ENCODE results near the gene TRAPPC5.

The TRAPPC5 gene

DNA sequence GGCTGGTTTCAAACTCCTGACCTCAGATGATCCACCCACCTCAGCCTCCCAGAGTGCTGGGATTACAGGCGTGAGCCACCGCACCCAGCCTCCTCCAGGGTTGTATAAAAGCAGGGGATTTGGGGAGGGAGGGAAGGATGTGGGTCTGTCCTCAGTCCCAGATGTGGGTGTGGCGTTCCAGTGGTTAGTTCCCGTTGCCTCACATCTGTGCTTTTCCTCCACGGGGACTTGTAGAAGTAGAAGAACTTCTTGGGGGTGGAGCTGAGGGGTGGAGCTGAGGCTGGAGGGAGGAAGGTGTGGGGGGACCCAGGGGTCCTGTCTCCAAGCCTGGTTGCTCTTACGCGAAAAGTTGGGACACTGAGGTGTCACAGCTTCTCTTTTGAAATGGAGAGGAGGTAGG, 4.3 kb upstream of the TRAPPC5 start:
- no peak for DNase-seq (ENCODE audit: low spot score)

DNA sequence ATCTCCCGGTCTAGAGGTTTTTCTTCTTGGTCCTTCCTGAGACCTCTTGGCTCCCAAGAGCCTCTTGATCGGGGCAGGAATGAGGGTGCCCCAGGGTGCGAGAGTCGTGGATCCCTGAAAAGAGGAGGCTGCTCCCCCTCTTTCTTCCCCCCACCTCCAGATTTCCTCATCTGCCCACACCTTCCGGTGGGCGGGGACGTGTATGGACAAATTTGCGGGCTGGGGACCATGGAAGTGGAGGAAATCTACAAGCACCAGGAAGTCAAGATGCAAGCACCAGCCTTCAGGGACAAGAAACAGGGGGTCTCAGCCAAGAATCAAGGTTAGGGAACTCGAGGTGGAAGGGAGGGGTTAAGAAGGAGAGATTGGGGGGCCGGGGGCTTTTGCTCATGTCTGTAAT, 3.8 kb upstream of the TRAPPC5 start, which contains the start of gene MCEMP1:
MCEMP1 (plus strand) TSS at position 237 of the 400 bp plus-strand sequence; CDS start at position 268, 31 bp downstream.
- no peak for DNase-seq (ENCODE audit: low spot score)

DNA sequence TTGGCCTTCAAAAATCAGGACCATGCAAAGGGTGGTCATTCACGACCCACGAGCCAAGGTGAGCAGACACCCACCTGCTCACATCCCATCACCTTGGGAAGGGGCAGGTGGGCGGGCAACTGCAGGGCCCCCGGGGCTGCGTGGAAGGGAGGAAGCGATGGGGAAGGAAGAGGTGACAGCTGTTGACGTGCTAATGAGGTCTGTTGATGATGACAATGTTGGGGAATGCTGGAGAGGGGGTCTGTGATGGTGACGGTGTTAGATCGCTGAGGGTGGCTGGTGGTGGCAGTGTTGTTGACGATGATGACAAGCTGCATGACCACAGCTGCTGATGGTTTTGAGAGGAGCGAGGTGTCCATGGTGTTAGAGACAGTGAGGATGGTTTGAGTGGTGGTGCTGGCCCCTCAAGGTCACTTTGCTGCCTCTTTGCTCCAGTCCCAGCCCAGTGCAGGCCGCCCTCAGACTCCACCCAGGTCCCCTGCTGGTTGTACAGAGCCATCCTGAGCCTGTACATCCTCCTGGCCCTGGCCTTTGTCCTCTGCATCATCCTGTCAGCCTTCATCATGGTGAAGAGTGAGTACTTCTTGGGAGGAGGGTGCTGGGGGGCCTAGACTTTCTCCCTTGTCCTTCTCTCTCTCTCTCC, 2.8 kb upstream of the TRAPPC5 start:
- peak; percentile 11 for DNase-seq (ENCODE audit: low spot score)

DNA sequence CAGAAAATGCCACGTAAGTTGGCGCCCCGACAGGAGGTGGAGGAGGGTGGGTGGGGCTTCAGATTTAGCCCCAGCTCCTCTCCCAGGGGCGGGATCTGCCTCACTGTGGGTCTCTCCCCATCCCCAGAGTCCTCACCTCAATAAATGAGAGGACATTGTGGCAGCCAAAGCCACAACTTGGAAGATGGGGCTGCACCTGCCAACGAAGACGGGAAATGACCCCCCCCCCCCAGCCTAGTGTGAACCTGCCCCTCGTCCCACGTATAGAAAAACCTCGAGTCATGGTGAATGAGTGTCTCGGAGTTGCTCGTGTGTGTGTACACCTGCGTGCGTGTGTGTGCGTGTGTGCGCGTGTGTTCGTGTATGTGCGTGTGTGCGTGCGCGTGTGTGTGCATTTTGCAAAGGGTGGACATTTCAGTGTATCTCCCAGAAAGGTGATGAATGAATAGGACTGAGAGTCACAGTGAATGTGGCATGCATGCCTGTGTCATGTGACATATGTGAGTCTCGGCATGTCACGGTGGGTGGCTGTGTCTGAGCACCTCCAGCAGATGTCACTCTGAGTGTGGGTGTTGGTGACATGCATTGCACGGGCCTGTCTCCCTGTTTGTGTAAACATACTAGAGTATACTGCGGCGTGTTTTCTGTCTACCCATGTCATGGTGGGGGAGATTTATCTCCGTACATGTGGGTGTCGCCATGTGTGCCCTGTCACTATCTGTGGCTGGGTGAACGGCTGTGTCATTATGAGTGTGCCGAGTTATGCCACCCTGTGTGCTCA, 1.5 kb upstream of the TRAPPC5 start:
- DNase-seq (ENCODE audit: low spot score), result peak; percentile 83

DNA sequence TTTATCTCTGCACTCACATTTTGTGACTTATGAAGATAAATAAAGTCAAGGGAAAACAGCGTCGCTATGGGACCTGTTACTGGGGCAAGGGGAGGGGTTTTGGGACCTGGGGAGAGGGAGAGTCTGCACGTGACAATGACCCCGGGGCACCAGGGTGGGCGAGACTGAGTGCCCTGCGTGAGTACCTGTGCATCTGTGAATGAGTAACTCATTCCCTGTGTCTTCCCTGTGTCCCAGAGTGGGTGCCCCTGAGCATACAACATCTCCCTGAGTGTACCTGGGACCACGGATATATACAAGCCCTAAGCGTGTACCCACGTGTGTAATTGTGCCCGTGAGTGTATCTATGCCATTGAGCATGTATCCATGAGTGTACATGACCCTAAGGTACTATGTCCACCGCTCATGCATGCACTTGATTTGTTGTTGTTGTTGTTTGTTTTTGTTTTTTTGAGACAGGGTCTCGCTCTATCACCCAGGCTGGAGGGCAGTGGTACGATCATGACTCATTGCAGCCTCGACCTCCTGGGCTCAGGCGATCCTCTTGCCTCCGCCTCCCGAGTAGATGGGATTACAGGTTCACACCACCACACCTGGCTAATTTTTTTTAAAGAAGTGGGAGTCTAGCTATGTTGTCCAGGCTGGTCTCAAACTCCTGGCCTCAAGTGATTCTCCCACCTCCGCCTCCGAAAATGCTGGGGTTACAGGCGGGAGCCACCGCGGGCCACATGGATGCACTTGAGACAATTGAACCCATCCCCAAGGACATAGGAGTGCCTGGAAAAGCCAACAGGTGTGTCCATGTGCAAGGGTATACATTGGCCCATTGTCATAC, 645 bp upstream of the TRAPPC5 start:
- no peak for DNase-seq (ENCODE audit: low spot score)

DNA sequence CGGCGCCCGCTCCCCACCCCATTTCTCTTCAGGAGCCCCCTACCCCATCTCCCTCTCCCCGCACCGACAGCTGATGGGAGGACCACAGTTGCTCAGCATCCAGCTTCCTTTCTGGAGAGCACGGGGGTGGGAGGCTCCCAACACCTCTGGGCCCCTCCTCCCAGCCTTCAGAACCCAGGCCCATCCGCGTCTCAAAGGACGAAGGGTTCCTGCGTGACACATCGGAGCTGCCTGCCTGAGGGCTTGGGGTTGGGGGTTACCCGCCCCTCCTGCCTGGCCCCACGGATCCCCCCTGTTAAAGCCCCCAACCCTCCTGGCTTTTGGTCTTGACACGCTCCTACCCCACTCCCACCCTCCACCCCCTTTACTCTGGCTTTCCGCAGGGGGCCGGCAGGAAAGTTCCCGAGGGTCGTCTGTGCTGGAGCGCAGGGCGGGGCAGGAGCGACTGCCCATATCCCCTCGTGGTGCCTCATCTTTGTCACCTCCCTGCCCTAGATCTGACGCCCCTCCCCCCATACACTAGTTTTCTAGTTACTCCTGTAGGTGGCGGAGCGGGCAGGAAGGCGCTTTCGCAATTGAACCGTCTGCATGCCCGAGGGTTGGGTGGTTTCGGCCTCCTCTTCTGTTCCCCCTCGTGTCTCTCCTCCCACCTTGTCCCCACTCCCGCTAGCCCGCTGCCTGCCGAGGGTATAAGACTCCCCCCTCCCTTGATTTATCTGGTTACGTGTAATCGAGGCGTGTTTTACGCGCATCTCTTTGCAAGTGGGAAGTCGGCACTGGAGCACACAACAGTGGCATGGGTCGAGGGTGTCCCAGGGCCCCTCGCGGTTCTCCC, 924 bp downstream of the TRAPPC5 start:
- DNase-seq (ENCODE audit: low spot score), result peak; percentile 60

DNA sequence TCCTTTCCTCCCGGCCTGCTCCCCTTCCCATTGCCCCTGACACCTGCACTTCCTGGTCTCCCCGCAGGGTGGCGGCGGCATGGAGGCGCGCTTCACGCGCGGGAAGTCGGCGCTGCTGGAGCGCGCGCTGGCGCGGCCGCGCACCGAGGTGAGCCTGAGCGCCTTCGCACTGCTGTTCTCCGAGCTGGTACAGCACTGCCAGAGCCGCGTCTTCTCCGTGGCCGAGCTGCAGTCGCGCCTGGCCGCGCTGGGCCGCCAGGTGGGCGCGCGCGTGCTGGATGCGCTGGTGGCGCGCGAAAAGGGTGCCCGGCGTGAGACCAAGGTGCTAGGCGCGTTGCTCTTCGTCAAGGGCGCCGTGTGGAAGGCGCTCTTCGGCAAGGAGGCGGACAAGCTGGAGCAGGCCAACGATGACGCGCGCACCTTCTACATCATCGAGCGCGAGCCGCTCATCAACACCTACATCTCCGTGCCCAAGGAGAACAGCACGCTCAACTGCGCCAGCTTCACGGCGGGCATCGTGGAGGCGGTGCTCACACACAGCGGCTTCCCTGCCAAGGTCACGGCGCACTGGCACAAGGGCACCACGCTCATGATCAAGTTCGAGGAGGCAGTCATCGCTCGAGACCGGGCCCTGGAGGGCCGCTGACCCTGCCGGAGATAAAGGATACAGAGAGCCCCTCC, 1.7 kb downstream of the TRAPPC5 start:
- DNase-seq (ENCODE audit: low spot score), result no peak

DNA sequence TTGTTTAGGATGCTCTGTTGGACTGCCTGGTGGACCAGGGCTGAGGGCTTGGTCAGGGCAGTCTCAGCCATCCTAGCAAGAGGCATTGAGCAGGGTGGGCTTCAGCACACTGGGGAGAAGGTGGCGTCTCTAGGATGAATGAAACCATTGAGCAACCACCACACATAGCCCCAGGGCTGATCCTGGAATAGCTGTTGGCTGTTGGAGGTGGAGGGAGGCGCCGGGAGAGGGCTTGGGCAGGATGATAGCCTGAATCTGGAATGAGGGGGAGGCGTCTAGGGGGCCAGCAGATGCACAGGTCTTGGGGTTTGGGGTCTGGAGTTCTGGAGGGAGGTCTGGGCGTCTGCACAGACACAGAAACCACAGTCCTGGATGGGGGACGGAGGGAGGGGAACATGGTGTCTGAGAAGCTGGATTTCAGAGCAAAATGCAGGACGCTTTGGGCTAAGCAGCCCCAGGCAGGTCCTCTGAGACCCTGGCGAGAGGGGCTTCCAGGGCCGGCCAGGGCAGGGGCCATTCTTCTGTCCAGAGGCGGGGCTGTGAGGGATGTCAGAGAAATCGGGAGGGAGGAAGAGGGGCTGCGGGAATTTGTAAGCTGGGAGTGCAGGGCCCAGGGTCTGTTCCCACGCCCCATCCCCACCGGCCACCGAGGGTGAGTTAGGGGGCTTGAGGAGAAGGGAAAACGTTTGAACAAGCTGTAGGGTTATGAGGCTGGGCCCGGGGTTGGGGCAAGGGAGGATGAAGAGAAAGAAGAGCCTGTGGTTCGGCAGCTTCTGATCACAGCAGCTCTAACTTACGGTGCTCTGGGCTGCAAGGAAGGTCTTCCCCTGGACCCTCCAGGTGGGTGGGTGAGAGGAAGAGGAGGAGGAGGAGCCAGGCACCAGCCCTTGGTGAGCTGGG, 5.2 kb downstream of the TRAPPC5 start:
- no peak for DNase-seq (ENCODE audit: low spot score)

DNA sequence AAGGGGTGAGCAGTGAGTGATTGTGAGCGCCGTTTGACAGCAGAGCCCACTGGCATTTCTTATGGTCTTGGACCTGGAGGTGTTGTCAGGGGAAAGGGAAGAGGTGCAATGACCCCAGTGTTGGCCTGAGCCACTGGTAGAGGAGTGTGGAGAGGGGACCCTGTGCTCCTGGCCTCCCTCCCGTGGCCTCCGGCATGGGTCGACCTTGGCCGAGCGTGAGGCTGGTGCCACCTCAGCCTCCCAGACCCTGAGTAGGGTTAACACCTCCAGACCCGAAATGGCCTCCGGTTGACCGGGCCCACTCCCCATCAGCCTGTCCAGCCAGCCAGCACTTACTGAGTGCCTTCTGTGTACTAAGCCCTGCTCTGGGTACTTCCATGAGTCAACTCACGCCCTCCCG, 6.5 kb downstream of the TRAPPC5 start:
- DNase-seq (ENCODE audit: low spot score), result no peak

DNA sequence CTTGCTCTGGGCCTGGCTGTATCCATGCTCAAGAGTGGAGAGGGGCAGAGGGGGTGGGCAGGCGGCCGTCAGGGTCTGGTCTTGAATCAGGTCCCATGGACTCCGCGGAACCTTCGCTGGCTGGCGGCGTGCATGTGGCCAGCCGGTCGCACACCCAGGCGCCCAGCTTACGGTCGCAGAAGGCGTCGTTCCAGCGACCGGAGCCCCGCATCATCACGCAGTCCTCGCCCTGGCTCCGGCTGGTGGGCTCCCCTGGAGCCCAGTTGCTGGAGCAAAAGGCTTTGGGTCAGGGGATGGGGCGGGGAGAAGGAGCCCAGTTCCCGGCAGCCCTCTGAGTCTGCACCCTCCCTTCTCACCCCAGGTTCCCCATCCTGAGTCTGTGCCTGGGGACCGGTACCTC, 8.5 kb downstream of the TRAPPC5 start:
- DNase-seq (ENCODE audit: low spot score), result no peak

DNA sequence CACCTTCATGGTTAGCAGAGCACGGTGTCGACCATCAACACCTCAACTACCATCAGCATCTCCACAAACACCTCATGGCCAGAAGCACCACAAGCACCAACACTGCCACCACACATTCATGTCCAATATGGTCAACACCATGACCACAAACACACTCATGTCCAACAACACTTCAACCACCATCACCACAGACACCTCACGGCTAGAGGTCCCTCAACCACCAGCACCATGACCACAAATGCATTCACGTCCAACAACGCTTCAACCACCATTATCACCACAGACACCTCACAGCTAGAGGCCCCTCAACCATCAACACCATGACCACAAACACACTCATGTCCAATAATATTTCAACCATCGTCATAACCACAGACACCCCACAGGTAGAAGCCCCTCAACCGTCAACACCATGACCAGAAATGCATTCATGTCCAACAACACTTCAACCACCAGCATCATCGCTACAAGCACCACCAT, 10.2 kb downstream of the TRAPPC5 start:
- DNase-seq (ENCODE audit: low spot score), result no peak

DNA sequence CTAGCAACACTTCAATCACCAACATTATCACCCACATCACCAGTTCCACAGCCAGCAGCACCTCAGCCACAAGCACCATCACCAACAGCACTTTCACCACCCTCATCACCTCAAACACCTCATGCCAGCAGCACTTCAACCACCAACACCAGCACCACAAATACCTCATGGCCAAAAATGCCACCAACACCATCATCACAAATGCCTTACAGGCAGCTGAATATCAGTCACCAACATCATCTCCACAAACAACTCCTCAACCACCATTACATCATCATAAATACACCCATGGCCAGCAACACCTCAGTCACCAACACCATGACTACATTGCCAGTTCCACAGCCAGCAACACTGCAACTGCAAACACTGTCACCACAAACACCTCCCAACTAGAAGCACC, 10.9 kb downstream of the TRAPPC5 start:
- DNase-seq (ENCODE audit: low spot score), result no peak

DNA sequence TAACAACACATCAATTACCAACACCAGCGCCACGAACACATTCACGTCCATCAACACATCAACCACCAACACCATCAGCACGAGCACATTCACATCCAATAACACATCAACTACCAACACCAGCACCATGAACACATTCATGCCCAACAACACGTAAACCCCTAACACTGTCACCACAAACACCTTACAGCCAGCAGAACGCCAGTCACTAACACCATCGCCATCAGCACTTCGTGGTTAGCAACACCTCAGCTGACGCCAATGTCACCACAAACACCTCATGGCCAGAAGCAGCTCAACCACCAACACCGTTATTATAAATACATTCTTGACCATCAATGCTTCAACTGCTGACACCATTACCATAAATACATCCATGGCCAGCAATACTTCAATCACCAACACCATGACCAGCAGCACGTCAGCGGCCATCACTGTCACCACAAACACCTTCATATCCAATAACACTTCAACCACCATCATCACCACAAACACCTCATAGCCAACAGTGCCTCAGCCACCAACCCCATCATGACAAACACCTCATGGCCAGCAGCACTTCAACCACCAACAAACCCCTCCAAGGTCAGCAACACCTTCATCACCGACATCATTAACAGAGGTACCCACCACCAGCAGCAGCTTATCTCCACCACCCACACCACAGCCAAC, 11.9 kb downstream of the TRAPPC5 start:
- no peak for DNase-seq (ENCODE audit: low spot score)

DNA sequence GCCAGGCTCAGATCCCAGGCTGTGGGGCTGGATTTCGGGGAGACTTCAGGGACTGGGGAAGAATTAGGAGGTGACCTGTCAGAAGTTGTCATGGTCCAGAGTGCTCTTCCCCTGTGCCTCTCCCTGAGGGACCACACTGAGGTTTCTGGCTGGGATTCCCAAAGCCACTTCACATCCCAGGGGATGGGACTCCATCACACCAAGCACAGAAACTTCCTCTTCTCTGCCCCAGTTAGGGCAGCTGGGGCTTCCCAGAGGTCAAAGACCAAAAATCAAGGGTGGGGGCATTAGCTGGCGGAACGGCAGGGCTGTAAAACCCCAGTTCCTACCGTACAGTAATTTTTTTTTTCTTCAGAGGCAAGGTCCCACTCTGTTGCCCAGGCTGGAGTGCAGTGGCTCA, 13.9 kb downstream of the TRAPPC5 start:
- DNase-seq (ENCODE audit: low spot score), result no peak

DNA sequence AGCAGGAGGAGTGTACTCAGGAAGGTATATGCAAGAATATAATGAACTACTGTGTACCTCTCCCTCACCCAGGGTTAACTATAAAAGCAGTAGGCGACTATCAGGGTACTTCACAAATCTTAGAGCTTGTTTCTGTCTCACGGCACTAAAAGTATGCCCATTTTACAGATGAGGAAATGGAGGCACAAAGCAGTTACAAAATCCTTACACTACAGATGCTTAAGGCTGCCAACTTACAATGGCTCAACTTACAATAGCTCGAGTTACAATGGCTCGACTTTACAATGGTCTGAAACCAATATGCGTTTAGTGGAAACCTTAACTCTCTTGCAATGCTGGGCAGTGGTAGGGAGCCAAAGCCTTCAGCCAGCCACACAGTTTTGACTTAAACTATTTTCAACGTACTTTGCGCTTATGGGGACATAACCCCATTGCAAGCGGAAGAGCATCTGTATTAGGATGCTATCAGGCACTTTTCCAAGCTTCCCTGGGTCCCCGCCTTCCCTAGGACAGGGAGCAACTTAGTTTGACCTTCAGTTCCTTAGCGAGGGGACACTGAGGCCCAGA, 17.2 kb downstream of the TRAPPC5 start:
- no peak for DNase-seq (ENCODE audit: low spot score)

DNA sequence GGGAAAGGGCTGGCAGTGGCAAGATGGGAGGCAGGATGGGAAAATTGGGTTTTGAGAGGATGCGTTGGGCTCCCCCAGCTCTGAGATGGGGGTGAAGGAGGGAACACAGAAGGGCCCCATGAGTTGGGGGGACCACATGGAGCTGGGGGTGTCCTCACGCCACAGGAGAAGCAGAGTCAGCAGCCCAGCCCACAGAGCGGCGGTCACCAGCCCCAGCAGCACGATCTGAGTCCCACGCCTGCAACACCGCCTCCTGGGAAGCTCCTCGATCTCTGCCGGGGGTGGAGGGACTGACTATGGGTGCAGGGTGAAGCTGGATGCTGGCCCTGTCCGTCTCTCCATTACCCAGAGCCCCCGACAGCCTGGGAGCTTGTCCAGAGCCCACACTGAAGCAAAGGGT, 17.9 kb downstream of the TRAPPC5 start:
- DNase-seq (ENCODE audit: low spot score), result no peak

DNA sequence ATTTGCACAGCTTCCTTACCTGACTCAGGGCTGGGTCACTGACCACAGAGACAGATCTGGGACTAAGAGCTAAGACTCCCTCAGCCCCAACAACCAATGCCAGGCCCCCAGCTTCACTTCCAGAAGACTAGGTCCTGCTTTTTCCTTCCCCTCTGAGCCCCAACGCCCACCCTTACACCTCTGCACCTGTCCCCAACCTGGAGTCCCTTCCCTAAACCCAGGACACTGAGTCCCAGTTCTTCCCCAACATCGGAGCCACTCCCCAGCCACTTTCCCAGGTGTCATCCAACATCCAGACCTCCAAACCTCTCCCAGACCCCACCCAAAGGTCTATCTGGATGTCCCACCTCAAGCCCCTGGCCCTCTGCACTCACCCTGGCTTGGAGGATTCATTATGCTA, 18.4 kb downstream of the TRAPPC5 start:
- DNase-seq (ENCODE audit: low spot score), result no peak

DNA sequence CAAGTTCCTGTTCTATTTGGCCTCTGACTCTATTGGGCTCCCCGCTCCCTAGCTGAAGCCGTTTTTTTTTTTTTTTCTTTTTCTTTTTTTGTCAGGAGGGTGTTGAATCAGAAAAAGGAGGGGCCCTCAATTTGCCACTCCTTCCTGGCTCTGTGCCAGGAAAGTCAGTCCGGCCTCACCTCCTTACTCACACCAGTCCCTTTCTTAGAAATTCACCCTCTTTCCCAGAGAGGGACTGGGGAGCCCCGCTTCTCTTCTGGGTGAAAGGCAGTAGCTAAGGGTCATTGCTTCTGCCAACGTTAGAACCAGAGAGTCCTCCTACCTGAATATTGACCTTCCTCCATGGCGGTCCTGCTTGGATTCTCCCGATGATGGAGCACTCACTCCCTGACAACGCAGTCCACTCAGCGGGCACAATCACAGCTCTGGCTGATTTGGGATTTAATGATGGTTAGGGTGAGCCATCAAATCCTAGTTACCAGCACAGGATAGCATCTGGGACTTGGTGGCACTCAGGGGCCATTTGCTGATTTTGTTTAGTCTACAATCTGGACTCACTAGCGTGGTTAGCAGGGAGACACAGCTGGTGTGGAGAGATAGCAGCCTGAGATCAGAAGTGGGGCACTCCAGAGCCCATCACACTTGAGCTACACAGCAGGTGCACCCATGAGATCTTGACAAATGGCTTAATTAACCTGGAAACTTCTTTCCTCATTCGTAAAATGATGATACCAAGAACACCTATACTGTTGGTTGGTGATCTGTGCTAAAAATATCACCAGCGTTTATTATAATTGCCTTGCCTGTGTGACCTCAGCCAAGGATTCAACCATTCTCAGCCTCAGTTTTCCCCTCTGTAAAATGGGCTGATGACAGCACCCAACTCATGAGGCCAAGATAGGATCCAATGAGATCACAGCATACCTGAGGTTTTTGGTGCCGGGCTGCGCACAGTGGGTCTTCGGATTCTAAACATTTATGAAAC, 19.1 kb downstream of the TRAPPC5 start:
- DNase-seq (ENCODE audit: low spot score), result peak; percentile 19
